Measurements from ENCODE around the gene CYB5D1. TPM values are rescaled to one million over a fixed set of nuclear protein-coding genes. Genes with fewer than 3 reads are reported as not detected.
A peak's percentile ranks its signal among the peaks of the same experiment; 100 is the strongest.

CYB5D1 gene
- total RNA-seq, 1 experiment from 2014 or later, result 18.0 TPM

GRCh38 chr17:7859028-7859427 lies 1.2 kb downstream of the CYB5D1 start:
- no peak overlapping the region for H3K23ac ChIP-seq (ENCODE audit: insufficient read length, low read depth, low read length)
- no peak overlapping the region for H4K8ac ChIP-seq (replicated peaks; ENCODE audit: insufficient read length, low read depth, low read length)
- no peaks in the 10 kb centered on the region for H3K79me1 ChIP-seq (ENCODE audit: insufficient read depth, low read depth, low read length, poor library complexity, severe bottlenecking)
- no peak overlapping the region for H3K56ac ChIP-seq (ENCODE audit: insufficient read length, low read depth, low read length)
- Mint-ChIP-seq H3K9me3 (0 out of 5 replicates have a peak, but pooled peaks cover 0 to 3% of the 10 kb centered on the region in 2 experiments), H3K4me1 (peaks cover 18 to 21% of the 10 kb centered on the region in 2 experiments), H3K27me3 (ENCODE audit: low read depth) (peaks cover 5% of the 10 kb centered on the region), H3K36me3 (ENCODE audit: insufficient read depth in 1 of 3, low read depth in 3 of 3) (peaks cover 0 to 21% (median 5%) of the 10 kb centered on the region in 3 experiments; a peak in 3 of 7 replicates), H3K27ac (peak overlapping the region in 1 of 3 experiments; percentile 44; a peak in 2 of 7 replicates), H3K4me3 (no peak overlapping the region)
- peaks cover 29% of the 10 kb centered on the region for H3K23me2 ChIP-seq (ENCODE audit: insufficient read length, low read depth, low read length, poor library complexity, severe bottlenecking)
- WGBS (ENCODE audit: extremely low coverage, insufficient read length, low lambda C conversion rate), result no CpG with 5 or more reads among the region's 8 CpGs
- H3K79me2 ChIP-seq (ENCODE audit: insufficient read depth, low read length), result no peaks in the 10 kb centered on the region
- TF ChIP-seq, protein P1, sequence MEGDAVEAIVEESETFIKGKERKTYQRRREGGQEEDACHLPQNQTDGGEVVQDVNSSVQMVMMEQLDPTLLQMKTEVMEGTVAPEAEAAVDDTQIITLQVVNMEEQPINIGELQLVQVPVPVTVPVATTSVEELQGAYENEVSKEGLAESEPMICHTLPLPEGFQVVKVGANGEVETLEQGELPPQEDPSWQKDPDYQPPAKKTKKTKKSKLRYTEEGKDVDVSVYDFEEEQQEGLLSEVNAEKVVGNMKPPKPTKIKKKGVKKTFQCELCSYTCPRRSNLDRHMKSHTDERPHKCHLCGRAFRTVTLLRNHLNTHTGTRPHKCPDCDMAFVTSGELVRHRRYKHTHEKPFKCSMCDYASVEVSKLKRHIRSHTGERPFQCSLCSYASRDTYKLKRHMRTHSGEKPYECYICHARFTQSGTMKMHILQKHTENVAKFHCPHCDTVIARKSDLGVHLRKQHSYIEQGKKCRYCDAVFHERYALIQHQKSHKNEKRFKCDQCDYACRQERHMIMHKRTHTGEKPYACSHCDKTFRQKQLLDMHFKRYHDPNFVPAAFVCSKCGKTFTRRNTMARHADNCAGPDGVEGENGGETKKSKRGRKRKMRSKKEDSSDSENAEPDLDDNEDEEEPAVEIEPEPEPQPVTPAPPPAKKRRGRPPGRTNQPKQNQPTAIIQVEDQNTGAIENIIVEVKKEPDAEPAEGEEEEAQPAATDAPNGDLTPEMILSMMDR (conservative IDR thresholded peaks at IDR 0.05), result no peak
- H3K27me3 ChIP-seq (ENCODE audit: insufficient read depth, low read length), result peaks cover 15% of the 10 kb centered on the region; the same call in 1 of the 2 replicates
- no peak overlapping the region for H4K91ac ChIP-seq (ENCODE audit: insufficient read length, low read depth, low read length)
- H3K4me1 ChIP-seq (ENCODE audit: insufficient read depth, low read length), result no peaks in the 10 kb centered on the region; the same call in 1 of the 2 replicates
- no peak overlapping the region for H4K5ac ChIP-seq (ENCODE audit: insufficient read length, low read depth, low read length)
- no peak overlapping the region for H2BK15ac ChIP-seq (ENCODE audit: low read depth, low read length)
- H2BK12ac ChIP-seq (ENCODE audit: insufficient read length, low read depth, low read length), result no peak overlapping the region
- H3K9ac ChIP-seq (ENCODE audit: extremely low read depth, insufficient read length, low read length), result peak overlapping the region; percentile 40
- no peak overlapping the region for H3K4ac ChIP-seq (ENCODE audit: low read depth, low read length)
- no peak overlapping the region for H3T11ph ChIP-seq (ENCODE audit: low read length)
- H3K4me2 ChIP-seq (ENCODE audit: insufficient read depth, insufficient read length, low read length), result peak overlapping the region; percentile 97
- no peaks in the 10 kb centered on the region for H3K9me3 ChIP-seq (ENCODE audit: control insufficient read depth, low read depth, low read length)
- no peak overlapping the region for H2BK120ac ChIP-seq (ENCODE audit: low read depth, low read length, poor library complexity, severe bottlenecking)
- no peak overlapping the region for H2AK5ac ChIP-seq (ENCODE audit: insufficient read length, low read length)
- DNase-seq, result no peak
- H2BK5ac ChIP-seq (ENCODE audit: insufficient read length, low read length), result no peak overlapping the region
- no peak overlapping the region for H2AFZ ChIP-seq (ENCODE audit: low read length)
- H3K18ac ChIP-seq (ENCODE audit: insufficient read length, low read depth, low read length), result no peak overlapping the region
- no peak overlapping the region for H3K14ac ChIP-seq (ENCODE audit: insufficient read depth, low read length)
- H2BK20ac ChIP-seq (ENCODE audit: low read depth, low read length, poor library complexity, severe bottlenecking), result no peak overlapping the region
- no peaks in the 10 kb centered on the region for H4K20me1 ChIP-seq (ENCODE audit: control insufficient read depth, insufficient read depth, insufficient read length)
- H3K27ac ChIP-seq (ENCODE audit: insufficient read length, low read depth, low read length), result no peak overlapping the region
